ENCODE data around the gene STAT5B. TPM values are rescaled to one million over a fixed set of nuclear protein-coding genes. Genes with fewer than 3 reads are reported as not detected.

STAT5B gene
- total RNA-seq (100 to 1,000 TPM in 5 of 7 donors, 10 to 100 TPM in 2; 90.2 to 171 (median 103) TPM), polyA plus RNA-seq (10 to 100 TPM; 26.4 to 34.7 (median 26.4) TPM)
- long read RNA-seq, donor 1, full-length matches to known transcripts, result 6 of 6 reads
- long read RNA-seq, donor 1, partial matches to known transcripts, result 0 of 6 reads
- long read RNA-seq, donor 1, other reads (novel, unspliced or antisense), result 0 of 6 reads
- long read RNA-seq, donor 2, full-length matches to known transcripts, result 6 of 6 reads
- long read RNA-seq, donor 2, partial matches to known transcripts, result 0 of 6 reads
- long read RNA-seq, donor 2, other reads (novel, unspliced or antisense), result 0 of 6 reads

- WGBS, 5 donors, result 0 to 1% (median 0%) methylated on average over 3 to 47 of the region's 47 CpGs
- peak; percentile 95 for DNase-seq
Observed at GRCh38 chr17:42276359-42276608, at the start of gene STAT5B. Gene STAT5B, minus strand, starts transcription at chr17:42276391. Its CDS starts 44,264 bp downstream, at chr17:42232127.

GRCh38 chr17:42325026-42325425, 48.8 kb upstream of the STAT5B start:
- Histone ChIP-seq H3K9me3 (no peaks in the 10 kb centered on the region), H3K27me3 (replicated peaks in 1 of 7) (no peaks in the 10 kb centered on the region), H3K36me3 (peaks cover 13 to 100% (median 91%) of the 10 kb centered on the region in 6 donors), H3K4me1 (peaks cover 21 to 56% (median 34%) of the 10 kb centered on the region in 6 donors), H3K4me3 (no peak overlapping the region), H3K27ac (peak overlapping the region in 1 of 8 donors; percentile 42)
- TF ChIP-seq POLR2AphosphoS5 (IDR thresholded peaks at IDR 0.05) (no peak), POLR2A (IDR thresholded peaks at IDR 0.05) (no peak), CTCF (IDR thresholded peaks at IDR 0.05 in 8 of 11, conservative IDR thresholded peaks at IDR 0.05 in 3 of 11) (no peak)
- intact Hi-C loops (cut with DNase I; ENCODE audit: low total_unique reads), result no loop called here
- no peak for DNase-seq
- 91 to 98% (median 91%) methylated on average over 7 of the region's 7 CpGs for WGBS, 5 donors

More at GRCh38 chr17:42276359-42276608, at the start of gene STAT5B:
- intact Hi-C loops (cut with DNase I; ENCODE audit: low total_unique reads), result no loop called here
- no peaks in the 10 kb centered on the region for H3K36me3 ChIP-seq
- peak within 1 kb of the TSS; percentile 74 to 95 (median 91) for H3K27ac ChIP-seq
- no peak for TF ChIP-seq POLR2A (IDR thresholded peaks at IDR 0.05)
- peak; percentile 72 to 82 (median 78) for TF ChIP-seq POLR2AphosphoS5 (IDR thresholded peaks at IDR 0.05)
- H3K4me3 ChIP-seq, result peak within 1 kb of the TSS; percentile 66 to 94 (median 76)
- H3K4me1 ChIP-seq, result peaks cover 29 to 56% (median 49%) of the 10 kb centered on the region in 6 donors
- no peaks in the 10 kb centered on the region for H3K9me3 ChIP-seq
- H3K27me3 ChIP-seq (replicated peaks in 1 of 7), result no peaks in the 10 kb centered on the region

- Histone ChIP-seq H3K9me3 (no peaks in the 10 kb centered on the region), H3K27ac (peak overlapping the region in 4 of 8 donors; percentile 30 to 70 (median 54)), H3K4me3 (no peak overlapping the region), H3K36me3 (peaks cover 13 to 100% (median 79%) of the 10 kb centered on the region in 6 donors), H3K4me1 (peaks cover 27 to 57% (median 42%) of the 10 kb centered on the region in 6 donors), H3K27me3 (replicated peaks in 1 of 7) (no peaks in the 10 kb centered on the region)
- intact Hi-C loops (cut with DNase I; ENCODE audit: low total_unique reads), result loop anchor here (5.0 kb wide), 2 partner anchors 84 to 194 kb away; no protein-coding TSS in a partner anchor
- TF ChIP-seq POLR2A (IDR thresholded peaks at IDR 0.05) (no peak), POLR2AphosphoS5 (IDR thresholded peaks at IDR 0.05) (no peak), CTCF (IDR thresholded peaks at IDR 0.05 in 8 of 11, conservative IDR thresholded peaks at IDR 0.05 in 3 of 11) (no peak)
- WGBS, 5 donors, result 76 to 91% (median 85%) methylated on average over 5 of the region's 5 CpGs
- no peak for DNase-seq
Observed at GRCh38 chr17:42323268-42323773, 47.1 kb upstream of the STAT5B start.

- no peaks in the 10 kb centered on the region for H3K9me3 ChIP-seq
- H3K36me3 ChIP-seq, result peaks cover 13 to 100% (median 76%) of the 10 kb centered on the region in 6 donors
- no peak overlapping the region for H3K4me3 ChIP-seq
- peak overlapping the region in 6 of 8 donors; percentile 18 to 70 (median 34) for H3K27ac ChIP-seq
- WGBS, 5 donors, result 36 to 46% (median 42%) methylated on average over 10 of the region's 10 CpGs
- H3K4me1 ChIP-seq, result peaks cover 27 to 64% (median 43%) of the 10 kb centered on the region in 6 donors
- no peaks in the 10 kb centered on the region for H3K27me3 ChIP-seq (replicated peaks in 1 of 7)
- intact Hi-C loops (cut with DNase I; ENCODE audit: low total_unique reads), result loop anchor here (5.0 kb wide), 2 partner anchors 85 to 195 kb away; no protein-coding TSS in a partner anchor
- TF ChIP-seq CTCF (IDR thresholded peaks at IDR 0.05 in 8 of 11, conservative IDR thresholded peaks at IDR 0.05 in 3 of 11) (peak; percentile 98 to 100 (median 99)), POLR2AphosphoS5 (IDR thresholded peaks at IDR 0.05) (peak; percentile 4 to 87 (median 78)), POLR2A (IDR thresholded peaks at IDR 0.05) (no peak)
- DNase-seq, result peak; percentile 97
Observed at GRCh38 chr17:42322382-42323267, 46.4 kb upstream of the STAT5B start.
